ENCODE measurements around the gene EVC2. TPM values are rescaled to one million over a fixed set of nuclear protein-coding genes. Genes with fewer than 3 reads are reported as not detected.

EVC2 gene, protein sequence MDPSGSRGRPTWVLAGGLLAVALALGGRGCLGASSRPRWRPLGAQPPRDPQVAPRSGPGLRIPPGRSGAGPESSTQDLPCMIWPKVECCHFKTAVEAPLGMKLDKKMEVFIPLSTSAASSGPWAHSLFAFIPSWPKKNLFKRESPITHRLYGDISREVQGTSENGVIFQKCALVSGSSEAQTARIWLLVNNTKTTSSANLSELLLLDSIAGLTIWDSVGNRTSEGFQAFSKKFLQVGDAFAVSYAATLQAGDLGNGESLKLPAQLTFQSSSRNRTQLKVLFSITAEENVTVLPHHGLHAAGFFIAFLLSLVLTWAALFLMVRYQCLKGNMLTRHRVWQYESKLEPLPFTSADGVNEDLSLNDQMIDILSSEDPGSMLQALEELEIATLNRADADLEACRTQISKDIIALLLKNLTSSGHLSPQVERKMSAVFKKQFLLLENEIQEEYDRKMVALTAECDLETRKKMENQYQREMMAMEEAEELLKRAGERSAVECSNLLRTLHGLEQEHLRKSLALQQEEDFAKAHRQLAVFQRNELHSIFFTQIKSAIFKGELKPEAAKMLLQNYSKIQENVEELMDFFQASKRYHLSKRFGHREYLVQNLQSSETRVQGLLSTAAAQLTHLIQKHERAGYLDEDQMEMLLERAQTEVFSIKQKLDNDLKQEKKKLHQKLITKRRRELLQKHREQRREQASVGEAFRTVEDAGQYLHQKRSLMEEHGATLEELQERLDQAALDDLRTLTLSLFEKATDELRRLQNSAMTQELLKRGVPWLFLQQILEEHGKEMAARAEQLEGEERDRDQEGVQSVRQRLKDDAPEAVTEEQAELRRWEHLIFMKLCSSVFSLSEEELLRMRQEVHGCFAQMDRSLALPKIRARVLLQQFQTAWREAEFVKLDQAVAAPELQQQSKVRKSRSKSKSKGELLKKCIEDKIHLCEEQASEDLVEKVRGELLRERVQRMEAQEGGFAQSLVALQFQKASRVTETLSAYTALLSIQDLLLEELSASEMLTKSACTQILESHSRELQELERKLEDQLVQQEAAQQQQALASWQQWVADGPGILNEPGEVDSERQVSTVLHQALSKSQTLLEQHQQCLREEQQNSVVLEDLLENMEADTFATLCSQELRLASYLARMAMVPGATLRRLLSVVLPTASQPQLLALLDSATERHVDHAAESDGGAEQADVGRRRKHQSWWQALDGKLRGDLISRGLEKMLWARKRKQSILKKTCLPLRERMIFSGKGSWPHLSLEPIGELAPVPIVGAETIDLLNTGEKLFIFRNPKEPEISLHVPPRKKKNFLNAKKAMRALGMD
- polyA plus RNA-seq (ENCODE audit: insufficient read length in 4 of 4): 1 to 10 TPM; 8.6 to 9.1 (median 8.8) TPM

DNA sequence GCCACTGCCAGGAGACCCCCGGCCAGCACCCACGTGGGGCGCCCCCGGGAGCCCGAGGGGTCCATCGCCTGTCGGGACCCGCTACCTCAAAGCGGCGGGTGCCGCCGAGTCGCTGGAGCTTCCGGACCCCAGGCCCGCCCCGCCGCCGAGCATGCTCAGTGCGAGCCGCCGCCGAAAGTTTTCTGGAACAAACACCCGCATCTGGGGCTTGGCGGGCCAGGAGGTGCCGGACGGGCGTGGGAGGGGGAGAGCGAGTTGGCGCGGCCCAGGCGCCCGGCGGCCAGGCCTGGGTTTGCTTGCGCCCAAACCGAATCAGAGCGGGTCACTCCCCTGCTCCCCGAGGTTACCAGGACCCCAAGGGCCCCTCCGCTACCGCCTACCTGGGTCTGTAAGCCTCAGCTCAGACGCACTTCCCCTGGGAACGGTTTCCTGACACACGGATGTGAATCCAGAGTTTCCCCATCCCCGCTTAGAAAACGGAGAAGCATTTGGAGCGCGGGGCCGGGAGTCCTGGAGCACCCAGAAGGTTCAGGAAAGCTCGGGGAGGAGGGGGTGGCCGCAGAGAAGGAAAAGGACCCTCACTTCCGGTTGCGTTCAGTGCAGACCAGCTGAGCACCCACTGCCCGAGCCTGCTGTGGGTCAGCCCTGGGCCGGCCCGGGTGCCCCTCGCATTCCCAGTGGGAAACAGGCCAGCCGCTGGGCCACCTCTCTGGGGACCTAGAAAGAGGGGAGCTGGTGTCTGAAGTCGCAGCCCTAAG, at the start of gene EVC2:
EVC2 (minus strand) TSS at position 111 of the 758 bp plus-strand sequence; CDS start at position 65, 46 bp downstream.
- DNase-seq (ENCODE audit: low read depth in 4 of 4, low spot score in 3 of 4): peak in 1 of 4 donors; percentile 38

DNA sequence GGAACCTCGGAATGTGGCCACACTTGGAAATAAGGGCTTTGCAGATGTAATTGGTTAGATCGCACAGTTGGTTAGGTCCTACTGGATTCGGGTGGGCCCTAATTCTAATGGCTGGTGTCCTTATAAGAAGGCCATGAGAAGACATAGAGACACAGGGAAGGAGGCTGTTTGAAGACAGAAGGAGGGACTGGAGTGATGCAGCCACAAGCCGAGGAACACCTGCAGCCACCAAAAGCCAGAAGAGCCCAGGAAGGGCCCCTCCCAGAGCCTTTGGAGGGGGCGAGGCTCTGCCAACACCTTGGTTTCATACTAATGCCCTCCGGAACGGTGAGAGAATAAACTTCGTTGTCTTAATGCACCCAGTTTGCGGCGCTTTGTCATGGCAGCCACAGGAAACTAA, 49.6 kb upstream of the EVC2 start:
- no peak for DNase-seq (ENCODE audit: low read depth in 4 of 4, low spot score in 3 of 4)

DNA sequence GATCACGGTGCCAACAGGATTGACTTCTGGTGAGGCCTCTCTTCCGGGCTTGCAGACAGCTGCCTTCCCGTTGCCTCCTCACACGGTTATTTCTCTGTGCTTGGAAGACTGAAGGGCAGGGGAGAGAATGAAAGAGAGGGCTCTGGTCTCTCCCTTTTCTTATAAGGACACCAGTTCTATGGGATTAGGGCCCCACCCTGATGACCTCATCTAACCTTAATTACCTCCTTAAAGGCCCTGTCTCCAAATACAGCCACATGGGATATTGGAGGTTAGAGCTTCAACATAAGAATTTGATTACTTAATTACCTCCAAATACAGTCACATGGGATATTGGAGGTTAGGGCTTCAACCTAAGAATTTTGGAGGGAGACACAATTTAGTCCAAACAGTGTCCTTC, 49.2 kb upstream of the EVC2 start:
- no peak for DNase-seq (ENCODE audit: low read depth in 4 of 4, low spot score in 3 of 4)

DNA sequence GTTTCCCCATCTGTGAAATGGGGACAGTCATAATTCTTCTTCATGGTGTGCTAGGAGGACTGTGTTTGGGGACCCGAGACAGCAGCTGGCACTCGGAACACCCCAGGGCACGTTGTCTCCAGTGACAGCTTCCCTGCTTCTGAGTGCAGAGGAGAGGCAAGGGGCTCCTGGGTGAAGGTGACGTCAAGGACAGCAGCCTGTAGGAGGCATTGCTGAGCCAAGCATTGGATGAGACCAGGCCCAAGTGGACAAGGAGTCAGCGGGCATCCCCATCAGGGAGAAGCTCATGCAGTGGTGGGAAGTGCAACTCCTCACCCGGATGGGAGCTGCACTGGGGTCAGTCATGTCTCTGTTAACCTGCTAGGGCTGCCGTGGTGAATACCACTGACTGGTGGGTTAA, 48.7 kb upstream of the EVC2 start:
- DNase-seq (ENCODE audit: low read depth in 4 of 4, low spot score in 3 of 4): no peak

DNA sequence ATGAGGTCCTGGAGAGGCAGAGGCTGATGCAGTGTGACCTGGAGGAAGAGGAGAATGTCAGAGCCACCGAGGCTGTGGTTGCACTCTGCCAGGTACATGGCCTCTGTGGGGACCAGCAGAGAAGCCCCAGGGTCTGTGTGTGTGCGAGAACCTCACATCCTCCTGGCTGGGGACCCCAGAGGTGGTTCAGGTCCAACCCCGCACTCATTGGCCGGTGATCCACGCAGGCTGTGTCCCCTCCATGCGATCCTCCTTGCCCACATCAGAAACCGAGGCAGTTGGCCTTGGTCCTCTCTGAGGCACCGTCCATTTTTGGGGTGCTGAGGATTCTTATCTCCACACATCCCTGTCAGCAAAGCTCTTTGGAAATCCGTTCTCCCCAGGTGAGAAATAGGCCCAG, 47.9 kb upstream of the EVC2 start:
- no peak for DNase-seq (ENCODE audit: low read depth in 4 of 4, low spot score in 3 of 4)

DNA sequence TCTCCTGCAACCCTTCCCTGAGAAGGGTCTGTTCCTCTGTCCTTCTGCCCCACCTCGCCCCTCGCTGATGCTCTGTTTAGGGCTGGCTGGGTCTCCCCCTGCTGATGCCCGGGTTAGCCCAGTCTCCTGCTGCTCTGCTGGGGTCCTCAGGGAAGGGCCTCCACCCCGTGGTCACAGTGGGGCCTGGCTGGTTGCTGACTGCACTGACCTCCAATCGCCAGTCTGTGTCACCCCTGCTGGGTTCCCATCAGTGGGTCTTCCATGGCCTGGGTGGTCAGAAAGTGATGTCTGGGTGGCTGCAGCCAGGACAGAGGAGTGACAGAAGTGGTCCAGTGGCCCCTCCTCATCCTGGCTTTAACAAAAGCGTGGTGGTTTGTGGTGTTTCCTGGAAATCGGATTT, 47.3 kb upstream of the EVC2 start:
- DNase-seq (ENCODE audit: low read depth in 4 of 4, low spot score in 3 of 4): no peak

DNA sequence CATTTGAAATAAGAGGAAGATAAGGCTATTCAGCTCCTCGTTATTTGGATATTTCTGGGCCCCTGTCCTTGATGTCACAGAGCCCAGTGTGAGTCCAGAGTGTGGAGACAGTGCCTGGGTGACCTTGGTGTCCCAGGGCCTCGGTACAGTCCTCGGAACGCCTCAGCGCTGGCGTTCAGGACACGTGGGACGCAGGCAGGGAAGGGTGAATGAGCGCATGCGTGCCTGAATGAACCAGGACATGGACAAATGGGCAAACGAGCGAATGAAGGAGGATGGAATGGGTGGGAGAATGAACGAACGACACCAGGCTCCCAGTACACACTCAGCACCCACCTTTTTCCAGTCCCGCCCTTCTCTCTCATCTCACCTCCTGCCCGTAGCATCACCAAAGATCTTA, 46.8 kb upstream of the EVC2 start:
- no peak for DNase-seq (ENCODE audit: low read depth in 4 of 4, low spot score in 3 of 4)

DNA sequence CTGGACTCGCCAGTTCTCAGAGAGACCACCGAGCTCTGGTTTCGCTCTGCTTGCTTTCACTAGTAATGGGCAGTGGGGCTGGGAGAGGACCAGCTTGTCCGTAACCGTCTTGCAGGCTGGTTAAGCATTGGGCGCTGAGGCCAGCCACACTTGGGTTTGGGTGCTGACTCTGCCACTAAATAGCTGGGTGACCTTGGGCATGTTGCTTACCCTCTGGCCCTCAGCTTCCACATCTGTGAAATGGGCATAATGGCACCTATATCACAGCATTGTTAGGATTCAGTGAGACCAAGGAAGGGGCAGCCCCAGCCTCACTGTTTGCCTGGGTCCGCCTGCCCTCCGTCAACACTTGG, 46.1 kb upstream of the EVC2 start:
- no peak for DNase-seq (ENCODE audit: low read depth in 4 of 4, low spot score in 3 of 4)

DNA sequence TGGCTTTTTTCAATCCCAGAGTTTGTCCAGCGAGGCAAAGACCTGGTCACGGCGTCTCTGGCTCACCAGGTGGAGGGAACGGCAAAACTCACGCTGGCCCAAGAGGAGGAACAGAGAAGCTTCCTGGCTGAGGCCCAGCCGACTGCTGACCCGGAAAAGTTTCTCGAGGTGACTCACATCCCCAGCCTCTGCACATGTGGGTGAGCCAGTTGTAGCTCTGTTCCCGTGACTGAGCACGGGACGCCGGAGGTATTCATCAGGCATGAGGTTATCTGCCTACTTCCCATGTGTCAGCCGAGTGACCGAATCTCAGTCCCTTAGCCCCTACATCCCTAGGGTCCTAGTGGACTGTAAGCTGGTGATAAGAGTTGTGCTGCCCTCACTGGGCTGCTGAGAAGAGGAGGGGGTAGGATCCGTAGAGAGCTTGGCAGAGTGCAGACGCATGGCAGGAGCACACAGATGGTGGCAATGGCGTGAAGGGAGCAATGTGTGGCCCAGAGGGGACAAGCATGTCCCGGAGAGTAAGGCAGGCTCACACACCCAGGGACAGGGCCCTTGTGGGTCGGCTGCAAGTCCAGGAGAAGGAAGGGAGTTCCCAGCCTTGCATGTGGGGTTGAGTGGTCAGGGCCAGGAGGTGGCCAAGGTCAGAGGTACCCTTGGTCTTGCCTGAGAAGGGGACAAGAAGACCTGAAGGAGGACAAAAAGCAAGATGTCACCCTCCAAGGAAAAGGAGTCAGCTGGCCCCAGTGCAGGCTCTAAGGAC, 45.6 kb upstream of the EVC2 start:
- no peak for DNase-seq (ENCODE audit: low read depth in 4 of 4, low spot score in 3 of 4)

DNA sequence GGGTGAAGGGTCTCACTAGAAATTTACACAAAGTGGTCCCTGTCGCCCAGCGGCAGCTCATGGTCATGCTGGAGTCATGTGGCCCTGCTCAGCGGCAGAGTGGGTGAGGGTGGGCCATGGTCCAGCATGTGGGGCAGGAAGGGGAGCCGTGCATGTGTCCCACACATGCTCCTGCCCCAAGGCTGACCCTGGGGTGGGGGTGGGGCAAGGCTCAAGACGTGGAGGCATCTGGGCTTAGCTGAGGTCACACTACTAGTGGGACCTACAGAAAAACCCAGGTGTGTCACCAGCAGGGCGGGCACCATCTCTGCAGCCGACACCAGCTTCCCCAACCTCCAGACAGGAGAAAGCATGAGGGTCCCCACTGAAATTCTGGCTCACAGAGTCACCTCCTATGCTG, 45.0 kb upstream of the EVC2 start:
- no peak for DNase-seq (ENCODE audit: low read depth in 4 of 4, low spot score in 3 of 4)

DNA sequence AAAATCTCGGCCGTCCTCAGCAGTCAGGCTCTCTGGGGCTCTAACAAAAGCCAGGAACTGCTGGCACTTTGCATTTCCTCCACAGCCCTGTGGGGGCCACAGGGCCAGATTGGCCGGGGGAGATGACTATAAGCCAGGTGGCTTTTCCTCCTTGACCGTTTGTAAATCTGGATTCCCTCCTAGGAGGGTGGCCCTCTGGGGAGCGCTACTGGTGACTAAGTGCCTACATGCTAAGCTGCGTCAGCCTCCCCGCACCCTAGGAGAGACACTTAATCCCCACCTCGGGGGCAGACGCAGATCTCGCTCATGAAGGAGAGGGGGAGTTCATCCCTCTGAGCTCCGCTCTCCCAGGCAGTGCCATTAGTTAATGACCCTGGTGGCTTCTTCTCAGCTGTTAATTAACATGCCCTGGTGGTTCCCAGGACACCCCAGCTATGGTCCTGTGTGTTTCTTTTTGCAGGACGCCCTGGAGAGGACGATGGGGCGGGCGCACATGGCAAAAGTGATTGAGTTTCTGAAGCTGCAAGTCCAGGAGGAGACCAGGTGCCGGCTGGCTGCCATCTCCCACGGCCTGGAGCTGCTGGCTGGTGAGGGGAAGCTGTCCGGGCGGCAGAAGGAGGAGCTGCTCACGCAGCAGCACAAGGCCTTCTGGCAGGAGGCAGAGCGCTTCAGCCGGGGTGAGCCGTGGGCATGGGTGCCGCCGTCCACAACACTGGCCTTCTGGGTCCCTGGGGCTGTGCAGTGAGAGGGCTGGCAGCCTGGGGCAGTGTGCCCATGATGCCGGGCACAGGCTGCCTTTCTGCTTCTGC, 44.2 kb upstream of the EVC2 start:
- no peak for DNase-seq (ENCODE audit: low read depth in 4 of 4, low spot score in 3 of 4)

DNA sequence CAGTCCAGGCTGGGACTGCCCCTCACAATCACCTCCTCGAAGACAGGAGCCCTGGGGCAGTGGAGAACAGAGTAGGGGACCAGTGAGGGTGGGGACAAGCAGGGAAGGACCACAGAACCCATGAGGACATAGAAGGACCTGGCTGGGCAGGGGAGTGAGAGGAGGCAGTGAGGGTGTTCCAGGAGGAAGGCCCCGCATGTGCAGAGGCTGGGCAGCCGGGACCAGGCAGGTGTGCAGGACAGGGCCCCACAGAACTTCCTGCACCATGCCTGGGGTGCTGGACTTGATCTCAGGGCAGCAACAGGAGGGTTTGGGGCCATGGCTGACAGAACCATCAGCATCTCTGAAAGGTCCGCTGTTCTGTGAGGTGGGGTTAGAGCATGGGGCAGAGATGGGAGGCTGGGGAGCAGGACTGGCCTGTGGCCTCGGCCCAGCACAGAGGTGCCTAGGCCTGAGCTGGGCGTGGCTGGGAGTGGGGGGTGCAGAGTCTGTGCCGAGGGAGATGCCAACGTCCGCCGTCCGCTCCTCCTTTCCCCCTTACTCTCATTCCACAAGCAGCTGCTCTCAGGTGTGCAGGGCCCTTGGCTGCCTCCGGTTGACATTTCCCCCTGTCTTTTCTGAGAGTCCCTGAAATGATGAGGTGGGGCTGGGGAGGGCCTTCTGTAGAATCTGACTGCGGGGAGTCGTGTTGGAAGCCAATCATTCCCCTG, 43.5 kb upstream of the EVC2 start:
- DNase-seq (ENCODE audit: low read depth in 4 of 4, low spot score in 3 of 4): no peak

DNA sequence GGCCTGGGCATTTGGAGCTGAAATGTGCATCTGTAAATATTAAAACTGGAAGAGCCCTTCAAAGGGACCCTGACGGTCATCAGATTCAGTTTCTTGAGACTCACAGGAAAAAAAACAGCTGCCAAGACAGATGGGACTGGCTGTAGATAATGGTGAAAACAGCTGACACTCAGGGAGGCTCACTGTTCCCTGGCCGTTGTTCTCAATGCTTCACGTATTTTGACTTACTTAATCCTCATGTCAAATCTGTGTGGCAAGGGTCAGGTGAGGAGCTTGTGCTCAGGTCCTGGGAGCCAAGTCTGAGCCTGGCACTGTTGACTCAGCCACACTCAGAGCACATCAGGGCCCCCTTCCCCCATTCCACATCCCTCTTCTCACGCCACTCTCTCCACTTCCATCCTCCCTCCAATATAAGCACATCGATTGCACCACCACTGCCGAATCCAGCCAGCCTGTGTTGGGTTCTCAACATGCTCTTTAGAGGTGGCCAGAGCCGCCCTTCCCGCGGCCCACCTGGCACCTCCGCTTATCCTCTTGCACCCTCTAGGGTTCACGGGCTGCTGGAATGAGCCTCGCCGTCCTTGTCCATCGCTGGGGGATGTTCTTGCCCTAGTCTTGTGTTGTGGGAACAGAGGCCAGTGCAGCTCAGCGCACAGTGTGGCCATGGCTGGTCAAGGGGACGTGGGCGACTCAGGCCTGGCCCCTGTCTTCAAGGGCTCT, 42.7 kb upstream of the EVC2 start:
- DNase-seq (ENCODE audit: low read depth in 4 of 4, low spot score in 3 of 4): no peak

DNA sequence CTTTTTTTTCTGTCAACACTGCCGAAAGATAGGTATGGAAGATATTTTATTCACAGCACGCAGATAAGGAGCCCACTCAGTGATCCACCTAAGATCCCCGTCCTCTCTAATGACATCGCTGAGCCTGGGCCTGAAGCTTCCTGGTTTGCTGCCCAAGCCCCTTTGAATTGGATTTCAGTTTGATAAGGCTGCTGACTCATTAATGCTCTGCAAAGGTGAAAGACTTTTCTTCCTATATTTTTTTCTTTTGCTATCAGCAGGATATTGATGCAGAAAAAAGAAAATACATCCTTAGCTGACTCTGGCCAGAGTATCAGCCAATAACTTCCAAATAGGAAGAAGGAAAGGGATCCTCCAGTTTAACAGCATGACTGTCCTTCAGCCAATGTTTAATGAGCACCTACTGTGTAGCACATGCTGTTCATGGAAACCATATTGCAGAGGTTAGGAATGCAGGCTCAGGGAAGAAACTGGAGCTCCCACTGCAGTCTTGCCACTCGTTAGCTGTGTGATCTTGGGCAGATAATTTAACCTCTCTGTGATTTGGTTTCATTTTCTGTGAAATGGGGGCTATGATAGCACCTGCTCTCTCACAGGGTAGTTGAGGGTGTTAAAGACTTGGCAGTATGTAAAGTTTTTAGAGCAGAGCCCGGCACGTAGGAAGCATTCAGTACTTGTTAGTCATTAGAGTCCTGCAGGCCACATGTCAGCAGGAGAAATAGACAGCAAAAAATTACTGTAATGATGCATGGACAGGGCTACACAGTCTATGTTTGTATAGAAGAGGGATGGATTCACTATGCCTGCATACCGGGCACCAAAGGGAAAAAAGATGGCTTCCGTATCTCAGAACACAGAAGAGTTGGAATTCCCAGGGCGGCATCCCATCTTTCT, 41.9 kb upstream of the EVC2 start:
- DNase-seq (ENCODE audit: low read depth in 4 of 4, low spot score in 3 of 4): no peak

DNA sequence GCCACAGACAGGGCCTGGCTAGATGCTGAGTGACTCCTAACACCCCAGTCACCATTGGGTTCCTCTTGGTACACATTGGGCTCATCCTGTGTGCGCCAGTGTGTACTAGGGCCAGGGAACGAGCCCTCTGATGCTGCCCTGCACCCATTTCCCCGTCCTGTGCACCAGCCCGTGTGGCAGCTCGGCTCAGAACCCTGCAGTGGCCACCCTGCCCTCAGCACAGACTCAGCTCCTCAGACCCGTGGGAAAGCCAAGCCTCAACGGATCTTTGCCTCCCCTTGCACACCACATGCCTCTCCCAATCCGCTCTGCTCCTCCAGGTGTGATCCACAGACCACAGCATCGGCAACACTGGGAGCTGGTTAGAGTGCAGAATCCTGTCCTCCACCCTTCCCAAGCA, 41.2 kb upstream of the EVC2 start:
- DNase-seq (ENCODE audit: low read depth in 4 of 4, low spot score in 3 of 4): no peak

DNA sequence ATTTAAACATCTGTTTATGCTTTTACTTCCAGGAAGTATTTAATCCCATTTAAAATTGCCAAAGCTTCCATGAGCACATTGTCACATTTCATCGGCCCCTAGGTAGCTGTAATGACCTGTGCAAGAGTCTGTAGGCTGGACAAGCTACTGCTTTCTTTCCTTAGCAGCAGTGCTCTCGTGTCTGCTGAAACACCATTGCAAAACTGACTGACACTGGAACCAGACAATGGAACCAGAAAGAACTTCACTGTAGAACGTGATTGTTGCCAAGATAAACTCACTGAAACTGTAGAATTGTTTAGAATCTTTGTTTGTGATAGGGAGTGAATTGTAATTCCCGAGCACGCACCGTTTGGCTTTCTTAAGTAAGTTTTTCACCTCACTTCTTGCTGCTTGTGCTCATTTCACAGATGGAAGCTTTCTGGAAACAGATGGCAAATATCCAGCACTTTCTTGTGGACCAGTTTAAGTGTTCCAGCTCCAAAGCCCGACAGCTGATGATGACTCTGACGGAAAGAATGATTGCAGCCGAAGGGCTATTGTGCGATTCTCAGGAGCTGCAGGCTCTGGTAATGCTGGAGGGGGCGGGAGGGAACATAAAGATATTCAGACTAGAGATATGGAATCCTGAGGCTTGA, 39.5 kb upstream of the EVC2 start:
- DNase-seq (ENCODE audit: low read depth in 4 of 4, low spot score in 3 of 4): peak in 1 of 4 donors; percentile 50

Data from right renal pelvis (tissue), 4 donors.